DND-41 (cell line): Measurements from ENCODE around the gene DHX58.

Experiments
- EZH2 ChIP-seq: IDR thresholded peaks from 3 replicates; pipeline ENCODE4 v1.6.1; 2012; ENCODE audit warnings: borderline replicate concordance, low read depth, mild to moderate bottlenecking, moderate library complexity, low read length, inconsistent platforms; ENCODE audit not compliant: severe bottlenecking
- TF ChIP-seq, protein P1 (sequence below): IDR thresholded peaks from 2 replicates; pipeline ENCODE4 v1.5.1; 2012; ENCODE audit warnings: borderline replicate concordance, low read length, moderate library complexity, mild to moderate bottlenecking; ENCODE audit not compliant: poor library complexity, severe bottlenecking; ENCODE audit errors: extremely low read depth

DNA sequence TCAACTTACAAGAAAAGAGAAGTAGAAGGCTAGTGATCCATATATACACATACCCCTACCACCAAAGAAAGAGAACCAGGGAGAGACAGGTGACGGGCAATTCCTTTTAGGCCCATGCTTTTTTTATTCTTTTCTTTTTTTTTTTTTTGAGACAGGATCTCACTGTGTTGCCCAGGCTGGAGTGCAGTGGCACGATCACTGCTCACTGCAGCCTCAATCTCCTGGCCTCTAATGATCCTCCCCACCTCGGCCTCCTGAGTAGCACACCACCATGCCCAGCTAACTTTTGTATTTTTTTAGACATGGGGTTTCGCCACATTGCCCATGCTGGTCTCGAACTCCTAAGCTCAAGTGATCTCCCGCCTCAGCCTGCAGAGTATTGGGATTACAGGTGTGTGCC lies 14.9 kb upstream of the DHX58 start:
- TF ChIP-seq, protein P1, sequence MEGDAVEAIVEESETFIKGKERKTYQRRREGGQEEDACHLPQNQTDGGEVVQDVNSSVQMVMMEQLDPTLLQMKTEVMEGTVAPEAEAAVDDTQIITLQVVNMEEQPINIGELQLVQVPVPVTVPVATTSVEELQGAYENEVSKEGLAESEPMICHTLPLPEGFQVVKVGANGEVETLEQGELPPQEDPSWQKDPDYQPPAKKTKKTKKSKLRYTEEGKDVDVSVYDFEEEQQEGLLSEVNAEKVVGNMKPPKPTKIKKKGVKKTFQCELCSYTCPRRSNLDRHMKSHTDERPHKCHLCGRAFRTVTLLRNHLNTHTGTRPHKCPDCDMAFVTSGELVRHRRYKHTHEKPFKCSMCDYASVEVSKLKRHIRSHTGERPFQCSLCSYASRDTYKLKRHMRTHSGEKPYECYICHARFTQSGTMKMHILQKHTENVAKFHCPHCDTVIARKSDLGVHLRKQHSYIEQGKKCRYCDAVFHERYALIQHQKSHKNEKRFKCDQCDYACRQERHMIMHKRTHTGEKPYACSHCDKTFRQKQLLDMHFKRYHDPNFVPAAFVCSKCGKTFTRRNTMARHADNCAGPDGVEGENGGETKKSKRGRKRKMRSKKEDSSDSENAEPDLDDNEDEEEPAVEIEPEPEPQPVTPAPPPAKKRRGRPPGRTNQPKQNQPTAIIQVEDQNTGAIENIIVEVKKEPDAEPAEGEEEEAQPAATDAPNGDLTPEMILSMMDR = no peak
- no peak for TF ChIP-seq EZH2
